ENCODE results near the gene CPE. TPM values are rescaled to one million over a fixed set of nuclear protein-coding genes. Genes with fewer than 3 reads are reported as not detected.

CPE gene
- total RNA-seq, 1 experiment from 2014 or later = not detected

GRCh38 chr4:165404696-165405095, 25.9 kb downstream of the CPE start:
- no peaks in the 10 kb centered on the region for H3K4me1 ChIP-seq
- DNase-seq = no peak
- no peaks in the 10 kb centered on the region for H3K36me3 ChIP-seq
- H3K27ac ChIP-seq = no peak overlapping the region
- no peaks in the 10 kb centered on the region for H3K9me3 ChIP-seq (replicated peaks)
- H3K27me3 ChIP-seq = no peaks in the 10 kb centered on the region
- no peak overlapping the region for H3K4me3 ChIP-seq

- no peaks in the 10 kb centered on the region for H3K9me3 ChIP-seq (replicated peaks)
- no peak overlapping the region for H3K27ac ChIP-seq
- DNase-seq = no peak
- no peak overlapping the region for H3K4me3 ChIP-seq
- H3K4me1 ChIP-seq = no peaks in the 10 kb centered on the region
- H3K36me3 ChIP-seq = no peaks in the 10 kb centered on the region
- H3K27me3 ChIP-seq = no peaks in the 10 kb centered on the region
Observed at GRCh38 chr4:165410214-165410613, 31.4 kb downstream of the CPE start.

- Histone ChIP-seq H3K27me3 (no peaks in the 10 kb centered on the region), H3K4me3 (no peak overlapping the region), H3K36me3 (no peaks in the 10 kb centered on the region), H3K27ac (no peak overlapping the region), H3K9me3 (replicated peaks) (no peaks in the 10 kb centered on the region), H3K4me1 (no peaks in the 10 kb centered on the region)
- no peak for DNase-seq
Observed at GRCh38 chr4:165415910-165416309, 37.1 kb downstream of the CPE start.

GRCh38 chr4:165418073-165418472, 39.3 kb downstream of the CPE start:
- Histone ChIP-seq H3K27me3 (no peaks in the 10 kb centered on the region), H3K4me1 (no peaks in the 10 kb centered on the region), H3K9me3 (replicated peaks) (no peaks in the 10 kb centered on the region), H3K36me3 (no peaks in the 10 kb centered on the region), H3K4me3 (no peak overlapping the region), H3K27ac (no peak overlapping the region)
- DNase-seq = no peak

GRCh38 chr4:165425629-165426028, 46.8 kb downstream of the CPE start:
- Histone ChIP-seq H3K9me3 (replicated peaks) (no peaks in the 10 kb centered on the region), H3K36me3 (no peaks in the 10 kb centered on the region), H3K27me3 (no peaks in the 10 kb centered on the region), H3K4me3 (no peak overlapping the region), H3K27ac (no peak overlapping the region), H3K4me1 (no peaks in the 10 kb centered on the region)
- no peak for DNase-seq

- Histone ChIP-seq H3K27me3 (no peaks in the 10 kb centered on the region), H3K36me3 (no peaks in the 10 kb centered on the region), H3K4me1 (no peaks in the 10 kb centered on the region), H3K4me3 (no peak overlapping the region), H3K9me3 (replicated peaks) (no peaks in the 10 kb centered on the region), H3K27ac (no peak overlapping the region)
- no peak for DNase-seq
Observed at GRCh38 chr4:165426331-165426730, 47.5 kb downstream of the CPE start.

GRCh38 chr4:165426823-165427222, 48.0 kb downstream of the CPE start:
- Histone ChIP-seq H3K27me3 (no peaks in the 10 kb centered on the region), H3K27ac (no peak overlapping the region), H3K36me3 (no peaks in the 10 kb centered on the region), H3K4me1 (no peaks in the 10 kb centered on the region), H3K4me3 (no peak overlapping the region), H3K9me3 (replicated peaks) (no peaks in the 10 kb centered on the region)
- no peak for DNase-seq

- no peaks in the 10 kb centered on the region for H3K4me1 ChIP-seq
- no peaks in the 10 kb centered on the region for H3K36me3 ChIP-seq
- no peaks in the 10 kb centered on the region for H3K27me3 ChIP-seq
- H3K9me3 ChIP-seq (replicated peaks) = no peaks in the 10 kb centered on the region
- H3K4me3 ChIP-seq = no peak overlapping the region
- no peak for DNase-seq
- no peak overlapping the region for H3K27ac ChIP-seq
Observed at GRCh38 chr4:165428957-165429356, 50.1 kb downstream of the CPE start.

GRCh38 chr4:165433529-165433928, 54.7 kb downstream of the CPE start:
- Histone ChIP-seq H3K4me3 (peak overlapping the region; percentile 25; the same call in 1 of the 2 replicates), H3K36me3 (no peaks in the 10 kb centered on the region), H3K9me3 (replicated peaks) (no peaks in the 10 kb centered on the region), H3K4me1 (no peaks in the 10 kb centered on the region; the same call in 1 of the 2 replicates), H3K27ac (no peak overlapping the region), H3K27me3 (no peaks in the 10 kb centered on the region)
- peak; percentile 4 to 24 for DNase-seq

GRCh38 chr4:165437691-165438090, 58.9 kb downstream of the CPE start:
- H3K36me3 ChIP-seq = no peaks in the 10 kb centered on the region
- no peak for DNase-seq
- H3K4me1 ChIP-seq = no peaks in the 10 kb centered on the region; the same call in 1 of the 2 replicates
- no peaks in the 10 kb centered on the region for H3K27me3 ChIP-seq
- no peak overlapping the region for H3K27ac ChIP-seq
- no peaks in the 10 kb centered on the region for H3K9me3 ChIP-seq (replicated peaks)
- no peak overlapping the region for H3K4me3 ChIP-seq

GRCh38 chr4:165439344-165439743, 60.5 kb downstream of the CPE start:
- no peaks in the 10 kb centered on the region for H3K27me3 ChIP-seq
- H3K4me1 ChIP-seq = no peaks in the 10 kb centered on the region; the same call in 1 of the 2 replicates
- H3K9me3 ChIP-seq (replicated peaks) = no peaks in the 10 kb centered on the region
- no peak for DNase-seq
- H3K27ac ChIP-seq = no peak overlapping the region
- H3K36me3 ChIP-seq = no peaks in the 10 kb centered on the region
- no peak overlapping the region for H3K4me3 ChIP-seq

GRCh38 chr4:165439981-165440380, 61.2 kb downstream of the CPE start:
- Histone ChIP-seq H3K9me3 (replicated peaks) (no peaks in the 10 kb centered on the region), H3K4me3 (no peak overlapping the region), H3K36me3 (no peaks in the 10 kb centered on the region), H3K27me3 (no peaks in the 10 kb centered on the region), H3K4me1 (no peaks in the 10 kb centered on the region; the same call in 1 of the 2 replicates), H3K27ac (no peak overlapping the region)
- peak in 1 of 2 experiments; percentile 5 for DNase-seq

GRCh38 chr4:165440415-165441158, 61.8 kb downstream of the CPE start:
- Histone ChIP-seq H3K4me3 (no peak overlapping the region), H3K36me3 (no peaks in the 10 kb centered on the region), H3K27ac (no peak overlapping the region), H3K27me3 (no peaks in the 10 kb centered on the region), H3K9me3 (replicated peaks) (no peaks in the 10 kb centered on the region), H3K4me1 (no peaks in the 10 kb centered on the region; the same call in 1 of the 2 replicates)
- peak; percentile 21 to 31 for DNase-seq

GRCh38 chr4:165443276-165443675, 64.5 kb downstream of the CPE start:
- Histone ChIP-seq H3K4me3 (no peak overlapping the region), H3K4me1 (no peaks in the 10 kb centered on the region), H3K27ac (no peak overlapping the region), H3K36me3 (no peaks in the 10 kb centered on the region), H3K9me3 (replicated peaks) (no peaks in the 10 kb centered on the region), H3K27me3 (no peaks in the 10 kb centered on the region)
- DNase-seq = no peak

- DNase-seq = no peak
- H3K27me3 ChIP-seq = no peaks in the 10 kb centered on the region
- no peak overlapping the region for H3K4me3 ChIP-seq
- no peaks in the 10 kb centered on the region for H3K9me3 ChIP-seq (replicated peaks)
- H3K27ac ChIP-seq = no peak overlapping the region
- H3K36me3 ChIP-seq = no peaks in the 10 kb centered on the region
- no peaks in the 10 kb centered on the region for H3K4me1 ChIP-seq
Observed at GRCh38 chr4:165448700-165449099, 69.9 kb downstream of the CPE start.

- DNase-seq = no peak
- no peak overlapping the region for H3K27ac ChIP-seq
- H3K4me3 ChIP-seq = no peak overlapping the region
- no peaks in the 10 kb centered on the region for H3K36me3 ChIP-seq
- H3K9me3 ChIP-seq (replicated peaks) = no peaks in the 10 kb centered on the region
- H3K27me3 ChIP-seq = no peaks in the 10 kb centered on the region
- no peaks in the 10 kb centered on the region for H3K4me1 ChIP-seq
Observed at GRCh38 chr4:165449333-165449732, 70.5 kb downstream of the CPE start.

Measured in SJCRH30 (cell line).